GM18870 (cell line): ENCODE measurements around the gene WEE1.
"Not testable (repeated sequence)": the region's sequence is repeated elsewhere in the genome, so short reads cannot be mapped to it uniquely, and the experiment has no call there.

Experiments used
- ATAC-seq: cut with Tn5 transposase; IDR thresholded peaks from one replicate; pipeline ENCODE4 v1.9.1; 2021; ENCODE audit warnings: moderate library complexity; ENCODE audit not compliant: unreplicated experiment

The WEE1 gene

GRCh38 chr11:9594267-9595046 lies 21.0 kb downstream of the WEE1 start:
- ATAC-seq: no peak

DNA sequence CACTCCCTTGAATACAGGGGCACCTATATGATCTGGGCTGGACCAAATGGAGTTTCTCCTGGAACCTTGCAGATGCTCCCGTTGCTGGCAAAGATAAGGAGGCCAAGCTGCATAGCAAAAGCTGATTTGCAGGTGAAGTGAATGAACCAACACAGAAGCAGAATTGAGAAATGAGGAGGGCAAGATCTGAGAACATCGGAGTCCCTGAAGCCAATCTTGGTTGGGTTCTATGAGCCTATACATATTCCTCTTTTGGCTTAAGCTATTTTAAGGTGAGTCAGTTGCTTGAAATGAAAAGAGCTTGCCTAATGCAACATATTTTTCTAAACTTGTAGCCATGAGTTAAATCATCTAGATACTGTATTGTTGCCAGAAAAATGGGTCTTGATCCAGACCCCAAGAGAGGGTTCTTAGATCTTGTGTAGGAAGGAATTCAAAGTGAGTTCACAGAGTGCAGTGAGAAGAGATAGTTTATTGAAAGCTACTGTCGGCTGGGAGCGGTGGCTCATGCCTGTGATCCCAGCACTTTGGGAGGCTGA lies 23.5 kb downstream of the WEE1 start:
- ATAC-seq: no peak

- no peak for ATAC-seq
These were observed 26.7 kb downstream of the WEE1 start for GRCh38 chr11:9600166-9600565.

- ATAC-seq: peak; percentile 47
These were observed 27.2 kb downstream of the WEE1 start for GRCh38 chr11:9600644-9601036.

GRCh38 chr11:9601037-9601875 lies 27.8 kb downstream of the WEE1 start:
- ATAC-seq: peak; percentile 82

DNA sequence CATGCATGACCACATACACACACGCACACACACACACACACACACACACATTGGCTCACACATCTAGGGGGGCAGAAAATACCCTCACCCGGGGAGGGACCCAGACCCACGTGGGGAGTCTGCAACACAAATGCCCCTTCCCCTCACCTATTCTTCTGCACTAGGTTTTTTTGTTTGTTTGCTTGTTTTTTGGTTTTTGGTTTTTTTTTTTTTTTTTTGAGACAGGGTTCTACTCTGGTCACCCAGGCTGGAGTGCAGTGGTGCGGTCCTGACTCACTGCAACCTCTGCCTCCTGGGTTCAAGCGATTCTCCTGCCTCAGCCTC lies 28.4 kb downstream of the WEE1 start:
- ATAC-seq: no peak

DNA sequence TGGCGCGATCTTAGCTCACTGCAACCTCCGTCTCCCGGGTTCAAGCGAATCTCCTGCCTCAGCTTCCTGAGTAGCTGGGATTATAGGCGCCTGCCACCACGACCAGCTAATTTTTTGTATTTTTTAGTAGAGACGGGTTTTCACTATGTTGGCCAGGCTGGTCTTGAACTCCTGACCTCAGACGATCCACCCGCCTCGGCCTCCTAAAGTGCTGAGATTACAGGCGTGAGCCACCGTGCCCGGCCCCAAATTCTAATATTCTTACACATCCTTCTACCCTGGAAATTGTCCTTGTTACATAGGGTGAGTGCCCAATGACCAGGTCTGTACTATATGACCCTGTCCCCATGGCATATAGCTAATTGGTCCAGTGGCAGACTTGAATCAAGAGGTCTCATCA lies 29.7 kb downstream of the WEE1 start:
- ATAC-seq: not testable (repeated sequence)

GRCh38 chr11:9604134-9604533 lies 30.7 kb downstream of the WEE1 start:
- ATAC-seq: no peak

DNA sequence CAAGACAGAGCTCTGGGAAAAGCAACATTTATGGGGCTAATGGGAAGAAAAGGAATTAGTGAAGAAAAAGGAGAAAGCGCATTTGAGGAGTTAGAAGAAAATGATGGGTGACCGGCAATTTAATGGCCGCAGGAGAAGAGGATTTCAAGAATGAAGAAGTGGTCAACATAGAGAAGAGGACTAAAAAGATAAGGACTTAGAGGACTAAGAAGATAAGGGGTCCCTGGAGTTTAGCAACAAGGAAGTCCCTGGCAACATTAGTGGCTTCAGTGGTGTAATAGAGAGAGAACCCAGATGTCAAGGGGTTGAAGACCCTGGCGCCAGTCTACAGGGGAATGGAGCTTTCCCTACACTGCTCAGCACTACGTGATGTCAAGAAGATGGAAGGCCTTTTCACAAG lies 32.3 kb downstream of the WEE1 start:
- no peak for ATAC-seq

DNA sequence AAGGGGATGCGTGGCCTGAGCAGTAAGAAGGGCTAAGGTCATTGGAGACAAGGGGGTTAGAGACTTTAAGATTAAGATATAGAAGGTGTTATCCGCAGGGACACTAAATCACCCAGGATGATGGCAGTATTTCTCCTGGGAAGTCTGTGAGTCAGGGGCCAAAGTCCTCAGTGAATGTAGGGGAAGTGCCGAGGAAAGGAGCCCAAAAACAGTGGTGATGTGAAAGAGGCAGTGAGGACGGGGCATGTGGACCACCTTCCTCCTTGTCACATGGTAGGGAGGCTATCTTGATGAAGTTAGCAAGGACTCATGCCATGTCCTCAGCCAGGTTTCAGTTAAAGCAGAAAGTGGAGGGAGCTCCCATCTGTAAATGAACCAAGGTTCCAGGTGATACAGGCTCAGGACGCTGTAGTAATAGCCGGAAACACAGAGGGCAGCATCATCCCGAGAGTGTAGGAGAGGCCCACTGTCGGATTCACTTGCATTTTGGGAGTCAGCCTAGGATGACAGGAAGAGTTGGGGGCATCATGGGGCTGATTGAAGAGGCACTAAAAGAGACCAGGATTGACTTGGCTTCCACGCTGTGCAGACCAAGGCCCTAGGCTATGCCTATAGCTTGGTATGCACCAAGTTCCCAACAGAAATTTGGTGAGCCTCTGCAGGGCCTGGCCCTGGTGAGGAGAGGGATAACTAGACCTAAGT lies 33.5 kb downstream of the WEE1 start:
- no peak for ATAC-seq

GRCh38 chr11:9607511-9607899 lies 34.0 kb downstream of the WEE1 start:
- ATAC-seq: no peak

DNA sequence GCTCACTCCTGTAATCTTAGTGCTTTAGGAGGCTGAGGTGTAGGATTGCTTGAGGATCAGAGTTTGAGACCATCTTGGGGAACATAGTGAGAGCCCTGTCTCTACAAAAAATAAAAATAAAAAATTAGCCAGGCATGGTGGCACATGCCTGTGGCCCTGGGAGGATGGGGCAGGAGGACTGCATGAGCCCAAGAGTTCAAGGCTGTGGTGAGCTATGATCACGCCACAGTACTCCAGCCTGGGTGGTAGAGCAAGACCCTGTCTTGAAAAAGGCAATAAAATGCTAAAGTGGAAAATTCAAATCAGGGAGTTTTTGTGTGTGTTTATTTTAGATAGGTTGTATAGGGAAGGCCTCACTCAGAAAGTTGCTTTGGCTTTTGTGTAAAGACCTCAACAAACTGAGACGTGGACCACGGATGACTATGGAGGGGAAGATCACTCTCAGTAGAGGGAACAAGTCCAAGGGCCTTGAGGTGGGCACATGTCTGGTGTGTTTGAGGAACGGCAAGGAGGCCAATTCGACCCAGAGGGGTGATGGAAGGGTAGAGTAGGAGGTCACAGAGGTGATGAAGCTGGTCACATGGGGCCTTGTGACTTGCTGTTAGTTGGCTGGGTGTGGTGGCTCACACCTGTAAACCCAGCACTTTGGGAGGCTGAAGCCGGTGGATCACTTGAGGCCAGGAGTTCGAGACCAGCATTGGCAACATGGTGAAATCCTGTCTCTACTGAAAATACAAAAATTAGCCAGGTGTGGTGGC lies 35.7 kb downstream of the WEE1 start:
- no peak for ATAC-seq

- ATAC-seq: no peak
These were observed 36.4 kb downstream of the WEE1 start for GRCh38 chr11:9609841-9610240.

DNA sequence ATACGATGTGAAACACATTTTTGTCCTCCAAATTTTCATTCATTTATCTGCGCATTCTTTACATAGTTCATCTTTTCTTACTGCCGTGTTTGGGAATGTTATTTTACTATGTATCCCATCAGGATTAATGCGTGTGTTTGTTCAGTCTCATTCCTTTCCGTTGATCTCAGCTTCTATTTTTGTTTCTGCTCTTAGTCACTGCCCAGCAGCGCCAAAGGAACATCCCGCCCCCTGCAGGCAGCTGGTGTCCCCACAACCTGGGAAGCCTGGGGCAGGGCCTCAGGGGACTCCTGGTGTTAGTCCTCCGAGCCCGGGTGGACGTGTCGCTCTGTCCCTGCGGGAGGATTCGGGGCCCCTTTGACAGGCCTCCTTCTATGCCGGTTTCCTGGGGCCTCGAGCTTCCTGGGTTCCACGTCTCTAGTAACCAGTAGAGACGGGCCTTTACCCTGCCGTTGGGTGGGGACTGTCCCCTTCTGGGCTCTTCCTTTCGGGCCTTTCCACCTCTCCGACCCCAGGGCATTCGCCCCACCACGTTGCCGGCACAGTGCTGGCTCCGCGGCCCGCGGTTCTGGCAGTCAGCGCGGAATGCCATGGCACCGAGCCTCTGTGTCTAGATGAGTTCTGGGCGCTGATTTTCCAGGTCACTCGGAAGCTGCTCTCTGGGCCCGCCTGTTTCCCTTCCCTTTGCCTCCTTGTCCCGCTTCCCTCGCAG lies 39.8 kb downstream of the WEE1 start:
- peak; percentile 33 for ATAC-seq

DNA sequence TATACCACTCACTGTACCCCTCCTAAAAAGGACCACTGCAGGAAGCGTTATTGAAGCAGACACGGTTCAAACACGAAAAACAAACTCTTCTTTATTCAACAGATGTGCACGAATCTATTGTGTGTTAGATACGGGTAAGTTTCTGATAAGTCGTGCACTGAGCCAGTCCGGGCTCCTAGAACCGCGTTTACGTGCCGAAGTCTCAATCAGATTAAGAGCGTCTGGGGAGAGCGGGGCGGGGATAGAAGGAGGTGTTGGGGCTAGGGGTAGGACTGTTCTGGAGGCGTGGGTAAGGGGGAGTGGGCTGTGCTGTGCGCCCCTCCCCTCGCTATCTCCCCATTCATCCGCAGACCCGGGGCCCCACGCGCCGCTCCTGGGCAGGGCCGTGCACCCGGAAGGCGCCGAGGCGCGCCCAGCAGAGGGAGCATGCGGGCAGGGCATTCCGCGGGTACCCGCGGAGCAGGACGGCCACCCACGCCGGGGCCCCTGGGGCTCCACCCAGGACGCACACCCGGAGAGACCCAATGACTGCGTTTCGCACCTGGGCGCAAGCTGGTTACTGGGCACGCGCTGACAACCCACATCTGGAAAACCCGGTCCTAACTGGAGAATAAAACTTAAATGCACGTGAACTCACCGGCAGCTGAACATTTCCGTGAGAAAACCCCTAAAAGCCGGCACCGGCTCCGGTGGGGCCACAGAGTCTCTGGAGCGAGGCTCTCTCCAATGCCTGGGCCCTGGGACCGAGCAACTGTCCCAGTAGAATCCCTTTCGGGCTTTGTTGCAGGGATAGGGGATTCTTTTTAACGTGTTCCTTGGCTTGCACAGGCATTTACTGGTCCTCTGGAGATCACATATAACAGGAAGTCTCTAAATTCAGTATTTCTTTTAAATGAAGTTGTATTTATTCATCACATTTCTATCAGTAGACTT lies 40.6 kb downstream of the WEE1 start:
- ATAC-seq: peak; percentile 45

- ATAC-seq: peak; percentile 57
These were observed 41.6 kb downstream of the WEE1 start for GRCh38 chr11:9615031-9615451.

GRCh38 chr11:9616042-9616675 lies 42.7 kb downstream of the WEE1 start:
- ATAC-seq: no peak

DNA sequence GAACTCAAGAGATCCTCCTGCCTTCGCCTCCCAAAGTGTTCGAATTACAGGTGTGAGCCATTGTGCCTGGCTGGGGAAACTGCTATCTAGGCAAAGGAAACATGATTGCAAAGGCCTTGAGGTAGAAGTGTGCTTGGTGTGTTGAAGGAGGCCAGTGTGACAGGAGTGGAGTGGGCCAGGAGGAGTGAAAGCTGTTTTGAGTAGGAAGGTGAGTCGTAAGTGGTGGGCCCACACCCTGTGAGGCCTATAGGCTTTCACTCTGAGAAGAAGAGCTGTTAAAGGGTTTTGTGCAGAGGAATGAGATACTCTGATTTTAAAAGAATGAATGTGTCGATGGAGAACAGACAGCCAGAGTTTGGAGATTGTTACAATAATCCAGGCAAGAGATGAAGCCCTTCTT lies 43.4 kb downstream of the WEE1 start:
- ATAC-seq: no peak

DNA sequence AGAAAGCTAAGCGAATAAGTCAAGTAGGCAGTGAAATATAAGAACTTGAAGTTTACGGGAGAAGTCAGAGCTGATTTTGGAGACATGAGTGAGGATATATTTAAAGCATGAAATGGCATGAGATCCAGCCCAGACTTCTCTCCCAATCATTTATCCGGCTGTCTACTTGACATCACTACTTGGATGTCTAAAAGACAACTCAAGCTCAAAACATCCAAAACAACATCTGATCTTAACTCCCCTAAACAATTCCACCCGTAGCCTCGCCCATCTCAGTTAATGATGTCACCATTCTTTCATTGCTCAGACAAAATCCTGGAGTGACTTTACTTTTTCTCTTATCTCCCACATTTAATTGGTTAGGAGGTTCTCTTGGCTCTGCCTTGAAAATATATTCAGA lies 44.5 kb downstream of the WEE1 start:
- ATAC-seq: no peak
